Gastroesophageal sphincter (tissue), 4 donors: Measurements from ENCODE around the gene GRIP1. TPM values are rescaled to one million over a fixed set of nuclear protein-coding genes. Genes with fewer than 3 reads are reported as not detected.

Experiments
- ATAC-seq: fragments of 150-250 bp; one replicate; pipeline ENCODE4 v1.9.1; 2016; ENCODE audit warnings: mild to moderate bottlenecking, moderate library complexity
- H3K27ac ChIP-seq, 4 donors: fragments of 200-600 bp; sonication (generic) in 3 of 4; 1 replicate in 3 of 4; 2 replicates in 1 of 4; pipeline ENCODE4 v1.5.1; 2016 to 2019
- H3K27me3 ChIP-seq: fragments of 200-600 bp; sonication (generic); one replicate; pipeline ENCODE4 v1.5.1; 2019
- H3K36me3 ChIP-seq, 2 donors: fragments of 200-600 bp; sonication (generic); one replicate each; pipeline ENCODE4 v1.5.1; 2019; ENCODE audit warnings: control low read depth in 1 of 2
- H3K4me1 ChIP-seq, 3 donors: fragments of 200-600 bp; sonication (generic); 1 replicate in 2 of 3; 2 replicates in 1 of 3; pipeline ENCODE4 v1.5.1; 2016 to 2019; ENCODE audit warnings: control low read depth in 2 of 3
- H3K4me3 ChIP-seq, 2 donors: fragments of 200-600 bp; sonication (generic); one replicate each; pipeline ENCODE4 v1.5.1; 2019; ENCODE audit warnings: mild to moderate bottlenecking in 1 of 2, moderate library complexity in 1 of 2
- H3K9me3 ChIP-seq, 3 donors: fragments of 200-600 bp; sonication (generic); one replicate each; pipeline ENCODE4 v1.5.1; 2017 to 2019; ENCODE audit warnings: control low read depth in 2 of 3
- EP300 ChIP-seq: sonication (generic); formaldehyde crosslinking; IDR thresholded peaks from one replicate; pipeline ENCODE4 v1.6.1; 2017; ENCODE audit warnings: antibody characterized with exemption, mild to moderate bottlenecking
- POLR2A ChIP-seq, 2 donors: fragments of 450-650 bp; IDR thresholded peaks; one replicate each; pipeline ENCODE4 v1.6.1; 2017; ENCODE audit warnings: antibody characterized with exemption in 2 of 2, mild to moderate bottlenecking in 2 of 2, moderate library complexity in 1 of 2
- POLR2AphosphoS5 ChIP-seq: sonication (generic); formaldehyde crosslinking; IDR thresholded peaks from one replicate; pipeline ENCODE4 v1.6.1; 2017; ENCODE audit warnings: antibody characterized with exemption
- WGBS, 2 donors: methylation state at CpG; one replicate each; pipeline ENCODE4 v1.1.5; 2018; ENCODE audit warnings: low coverage in 1 of 2; 5-methylcytosine and 5-hydroxymethylcytosine counted together
- total RNA-seq, 4 donors: library from RNA; depleted of rRNA; stranded (reverse); fragments of >200 nt; gene quantifications; one replicate each; pipeline ENCODE4 v1.1.0, GENCODE V29; 2016
- TF ChIP-seq, protein P1 (sequence below), 4 experiments: fragments of 200-600 bp in 2 of 4; fragments of 450-650 bp in 2 of 4; sonication (generic) in 1 of 4; IDR thresholded peaks; one replicate each; pipeline ENCODE4 v1.5.1; 2017 to 2019; ENCODE audit warnings: antibody characterized with exemption in 4 of 4, mild to moderate bottlenecking in 2 of 4, moderate library complexity in 2 of 4

The GRIP1 gene
- total RNA-seq, 4 donors from 2014 or later: 6.8 to 17.8 (median 11.6) TPM

DNA sequence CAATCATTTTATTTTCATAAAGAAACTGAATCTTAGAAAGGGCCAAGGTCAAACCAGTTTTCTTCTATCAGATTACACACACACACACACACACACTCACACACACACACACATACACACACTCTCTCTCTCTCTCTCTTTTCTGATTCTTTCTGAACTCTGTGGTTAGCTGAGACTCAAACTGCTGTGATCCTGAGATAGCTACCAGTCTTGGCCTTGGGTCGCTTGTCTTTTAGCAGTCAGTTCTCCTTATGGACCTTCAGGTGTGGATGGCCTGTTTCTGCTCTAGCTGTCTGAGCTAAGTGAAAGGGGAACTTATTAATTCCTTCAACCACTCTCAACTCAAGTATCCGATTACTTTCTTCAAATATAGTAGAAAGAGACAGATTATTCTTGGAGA lies 145.1 kb downstream of the GRIP1 start:
- ATAC-seq: no peak
- no peaks in the 10 kb centered on the region for H3K4me1 ChIP-seq
- TF ChIP-seq POLR2A (IDR thresholded peaks at IDR 0.05) (no peak), POLR2AphosphoS5 (no peak), EP300 (no peak)
- TF ChIP-seq, protein P1, sequence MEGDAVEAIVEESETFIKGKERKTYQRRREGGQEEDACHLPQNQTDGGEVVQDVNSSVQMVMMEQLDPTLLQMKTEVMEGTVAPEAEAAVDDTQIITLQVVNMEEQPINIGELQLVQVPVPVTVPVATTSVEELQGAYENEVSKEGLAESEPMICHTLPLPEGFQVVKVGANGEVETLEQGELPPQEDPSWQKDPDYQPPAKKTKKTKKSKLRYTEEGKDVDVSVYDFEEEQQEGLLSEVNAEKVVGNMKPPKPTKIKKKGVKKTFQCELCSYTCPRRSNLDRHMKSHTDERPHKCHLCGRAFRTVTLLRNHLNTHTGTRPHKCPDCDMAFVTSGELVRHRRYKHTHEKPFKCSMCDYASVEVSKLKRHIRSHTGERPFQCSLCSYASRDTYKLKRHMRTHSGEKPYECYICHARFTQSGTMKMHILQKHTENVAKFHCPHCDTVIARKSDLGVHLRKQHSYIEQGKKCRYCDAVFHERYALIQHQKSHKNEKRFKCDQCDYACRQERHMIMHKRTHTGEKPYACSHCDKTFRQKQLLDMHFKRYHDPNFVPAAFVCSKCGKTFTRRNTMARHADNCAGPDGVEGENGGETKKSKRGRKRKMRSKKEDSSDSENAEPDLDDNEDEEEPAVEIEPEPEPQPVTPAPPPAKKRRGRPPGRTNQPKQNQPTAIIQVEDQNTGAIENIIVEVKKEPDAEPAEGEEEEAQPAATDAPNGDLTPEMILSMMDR (IDR thresholded peaks at IDR 0.05): no peak
- WGBS, 2 donors: 82% methylated on average over 2 of the region's 2 CpGs
- no peak overlapping the region for H3K27ac ChIP-seq
- no peaks in the 10 kb centered on the region for H3K36me3 ChIP-seq
- H3K9me3 ChIP-seq: no peaks in the 10 kb centered on the region
- H3K4me3 ChIP-seq: no peak overlapping the region
- no peaks in the 10 kb centered on the region for H3K27me3 ChIP-seq

DNA sequence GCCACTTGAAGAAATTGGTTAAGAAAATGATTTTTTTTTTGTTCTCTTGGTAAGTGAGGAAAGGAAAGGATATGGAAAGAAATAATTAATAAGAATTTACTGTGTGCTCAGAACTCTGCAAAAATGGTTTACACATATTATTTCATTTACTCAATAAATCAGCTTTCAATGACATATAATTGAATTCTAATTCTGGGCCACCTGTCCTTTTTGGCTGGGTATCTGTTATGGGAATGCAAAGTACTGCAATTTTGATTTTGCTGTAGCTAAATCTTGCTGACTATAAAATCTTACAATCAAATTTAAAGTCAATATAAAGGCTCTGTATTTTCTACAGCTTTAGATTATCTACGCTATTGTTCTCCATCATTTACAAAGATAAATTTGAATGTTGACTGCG lies 147.1 kb downstream of the GRIP1 start:
- TF ChIP-seq, protein P1 (IDR thresholded peaks at IDR 0.05): no peak
- TF ChIP-seq POLR2AphosphoS5 (no peak), POLR2A (IDR thresholded peaks at IDR 0.05) (no peak), EP300 (no peak)
- Histone ChIP-seq H3K4me1 (no peaks in the 10 kb centered on the region), H3K27me3 (no peaks in the 10 kb centered on the region), H3K27ac (no peak overlapping the region), H3K4me3 (no peak overlapping the region), H3K36me3 (no peaks in the 10 kb centered on the region), H3K9me3 (no peaks in the 10 kb centered on the region)
- 76 to 94% methylated on average over 2 of the region's 2 CpGs for WGBS, 2 donors
- no peak for ATAC-seq

- Histone ChIP-seq H3K4me3 (no peak overlapping the region), H3K4me1 (no peaks in the 10 kb centered on the region), H3K36me3 (no peaks in the 10 kb centered on the region), H3K9me3 (no peaks in the 10 kb centered on the region), H3K27me3 (no peaks in the 10 kb centered on the region), H3K27ac (no peak overlapping the region)
- no peak for ATAC-seq
- WGBS, 2 donors: 66 to 89% methylated on average over 1 of the region's 1 CpG
- no peak for TF ChIP-seq EP300
- TF ChIP-seq POLR2AphosphoS5: no peak
- no peak for TF ChIP-seq POLR2A (IDR thresholded peaks at IDR 0.05)
- TF ChIP-seq, protein P1 (IDR thresholded peaks at IDR 0.05): no peak
These were observed 148.9 kb downstream of the GRIP1 start for GRCh38 chr12:66529934-66530333.

- no peak for TF ChIP-seq POLR2AphosphoS5
- TF ChIP-seq, protein P1 (IDR thresholded peaks at IDR 0.05): no peak
- TF ChIP-seq EP300: no peak
- TF ChIP-seq POLR2A (IDR thresholded peaks at IDR 0.05): no peak
- Histone ChIP-seq H3K4me1 (no peaks in the 10 kb centered on the region), H3K27me3 (no peaks in the 10 kb centered on the region), H3K27ac (no peak overlapping the region), H3K4me3 (no peak overlapping the region), H3K9me3 (peaks cover 0 to 2% (median 0%) of the 10 kb centered on the region in 3 donors), H3K36me3 (no peaks in the 10 kb centered on the region)
- ATAC-seq: no peak
- 64 to 91% methylated on average over 4 of the region's 4 CpGs for WGBS, 2 donors
These were observed 162.3 kb downstream of the GRIP1 start for GRCh38 chr12:66516561-66516960.

DNA sequence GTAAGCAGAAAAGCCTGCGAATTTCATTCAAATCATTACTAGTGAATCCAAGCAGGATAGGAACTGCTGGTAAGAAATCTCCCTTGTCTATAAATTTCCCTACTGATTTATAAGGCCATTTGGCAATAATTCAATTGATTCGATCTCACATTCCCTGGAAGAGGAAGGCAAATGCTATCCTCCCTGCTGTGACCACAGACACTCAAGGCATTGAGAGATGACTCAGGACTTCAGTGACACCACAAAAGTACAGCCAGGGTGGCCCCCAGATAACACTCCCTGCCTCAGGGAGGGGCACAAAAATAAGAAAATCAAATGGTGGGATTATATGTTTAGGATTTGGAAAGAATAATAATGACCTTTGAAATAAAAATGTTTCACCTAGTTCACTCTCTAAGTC lies 162.7 kb downstream of the GRIP1 start:
- TF ChIP-seq POLR2A (IDR thresholded peaks at IDR 0.05) (no peak), POLR2AphosphoS5 (no peak), EP300 (no peak)
- TF ChIP-seq, protein P1 (IDR thresholded peaks at IDR 0.05): no peak
- no peak overlapping the region for H3K4me3 ChIP-seq
- ATAC-seq: no peak
- no peak overlapping the region for H3K27ac ChIP-seq
- H3K9me3 ChIP-seq: no peaks in the 10 kb centered on the region
- H3K27me3 ChIP-seq: no peaks in the 10 kb centered on the region
- no peaks in the 10 kb centered on the region for H3K36me3 ChIP-seq
- WGBS, 2 donors: 65 to 73% methylated on average over 2 of the region's 2 CpGs
- H3K4me1 ChIP-seq: no peaks in the 10 kb centered on the region
